H1 (cell line): ENCODE data around the gene MEF2A. TPM values are rescaled to one million over a fixed set of nuclear protein-coding genes. Genes with fewer than 3 reads are reported as not detected.

Experiments
- CTCF ChIA-PET: fragments of 300-600 bp; sonication (Branson Sonifier 250); formaldehyde crosslinking; loops from one replicate; lab custom pipeline; 2021; ENCODE audit not compliant: partially characterized antibody; lab: Charles Lee
- POLR2A ChIA-PET: fragments of 300-600 bp; sonication (Branson Sonifier 250); formaldehyde crosslinking; loops from one replicate; lab custom pipeline; 2021; ENCODE audit warnings: inconsistent platforms; ENCODE audit not compliant: partially characterized antibody; lab: Charles Lee
- DNase-seq, 2 experiments: peaks; one replicate each; pipeline versions ENCODE4 v3.0.0 to v3.0.0-alpha.2; 2010 to 2022; ENCODE audit warnings: low spot score in 2 of 2, low read depth in 1 of 2, mixed read lengths in 1 of 2
- FAIRE-seq: peaks from 2 replicates; lab custom pipeline; 2011; peaks lifted over from hg19 to GRCh38; lab: Jason Lieb, UNC
- H2AFZ ChIP-seq: 2 replicates; pipeline ENCODE4 v1.8.1; 2012; ENCODE audit warnings: low read length, inconsistent platforms
- H2AK5ac ChIP-seq: 2 replicates; pipeline ENCODE4 v1.6.1; 2013; ENCODE audit warnings: low read depth, low read length
- H2BK120ac ChIP-seq: replicated peaks from 2 replicates; pipeline ENCODE3; 2013; ENCODE audit warnings: low read depth, low read length, inconsistent platforms
- H2BK12ac ChIP-seq: 2 replicates; pipeline ENCODE4 v1.6.1; 2013; ENCODE audit warnings: low read depth, low read length
- H2BK15ac ChIP-seq: 2 replicates; pipeline ENCODE4 v1.6.1; 2013; ENCODE audit warnings: low read length
- H2BK20ac ChIP-seq: 2 replicates; pipeline ENCODE4 v1.6.1; 2013; ENCODE audit warnings: low read length
- H2BK5ac ChIP-seq: 2 replicates; pipeline ENCODE4 v1.6.1; 2013; ENCODE audit warnings: low read depth, low read length
- H3K14ac ChIP-seq: 2 replicates; pipeline ENCODE4 v1.6.1; 2013; ENCODE audit warnings: inconsistent platforms; ENCODE audit not compliant: insufficient read length
- H3K18ac ChIP-seq: 2 replicates; pipeline ENCODE4 v1.6.1; 2013; ENCODE audit warnings: low read length; ENCODE audit errors: extremely low read depth
- H3K23ac ChIP-seq: 2 replicates; pipeline ENCODE4 v1.6.1; 2013; ENCODE audit warnings: inconsistent platforms; ENCODE audit not compliant: insufficient read length
- H3K23me2 ChIP-seq: 2 replicates; pipeline ENCODE4 v1.6.1; 2013; ENCODE audit warnings: low read depth, low read length
- H3K27ac ChIP-seq: 2 replicates; pipeline ENCODE4 v1.6.1; 2011; ENCODE audit warnings: low read depth, low read length, inconsistent platforms
- H3K27me3 ChIP-seq, 4 experiments: replicated peaks in 1 of 4; 1 replicate in 1 of 4; 2 replicates in 3 of 4; pipeline versions ENCODE4 v1.6.1 to v1.8.1; 2011 to 2013; ENCODE audit warnings: low read length in 3 of 4, mild to moderate bottlenecking in 3 of 4, inconsistent platforms in 2 of 4, mixed read lengths in 2 of 4, moderate library complexity in 1 of 4; ENCODE audit not compliant: control insufficient read depth in 3 of 4, insufficient read depth in 3 of 4; ENCODE audit errors: extremely low read depth in 1 of 4
- H3K36me3 ChIP-seq, 4 experiments: 2 replicates each; pipeline versions ENCODE4 v1.6.1 to v1.8.1; 2011 to 2013; ENCODE audit warnings: mild to moderate bottlenecking in 4 of 4, low read length in 3 of 4, moderate library complexity in 2 of 4, control low read depth in 1 of 4, inconsistent platforms in 1 of 4; ENCODE audit not compliant: insufficient read depth in 4 of 4, control insufficient read depth in 2 of 4
- H3K4ac ChIP-seq: replicated peaks from 2 replicates; pipeline ENCODE3; 2013; ENCODE audit warnings: low read length, low read depth, mixed read lengths, inconsistent platforms; ENCODE audit not compliant: insufficient read length
- H3K4me1 ChIP-seq, 4 experiments: replicated peaks in 1 of 4; 1 replicate in 1 of 4; 2 replicates in 3 of 4; pipeline versions ENCODE4 v1.6.1 to v1.8.1; 2011 to 2013; ENCODE audit warnings: low read length in 3 of 4, inconsistent platforms in 2 of 4, mixed read lengths in 1 of 4; ENCODE audit not compliant: insufficient read depth in 4 of 4, control insufficient read depth in 3 of 4
- H3K4me2 ChIP-seq, 2 experiments: 2 replicates each; pipeline versions ENCODE4 v1.6.1 to v1.8.1; 2011 to 2013; ENCODE audit warnings: low read depth in 2 of 2, low read length in 2 of 2, control low read depth in 1 of 2, inconsistent platforms in 1 of 2, mild to moderate bottlenecking in 1 of 2; ENCODE audit not compliant: insufficient read depth in 1 of 2
- H3K4me3 ChIP-seq, 4 experiments: fragments of 200-600, 300-600 bp in 1 of 4; sonication (generic), shearing (Covaris generic), sonication (Bioruptor Twin) in 1 of 4; 2 replicates each; pipeline versions ENCODE4 v1.5.1 to v1.8.1; 2011 to 2016; ENCODE audit warnings: low read length in 4 of 4, low read depth in 3 of 4, control low read depth in 2 of 4, inconsistent platforms in 2 of 4, mild to moderate bottlenecking in 2 of 4, mixed read lengths in 1 of 4, moderate library complexity in 1 of 4; ENCODE audit not compliant: insufficient read depth in 2 of 4; ENCODE audit errors: extremely low read depth in 1 of 4
- H3K56ac ChIP-seq: replicated peaks from 2 replicates; pipeline ENCODE3; 2013; ENCODE audit warnings: low read depth, mild to moderate bottlenecking, mixed read lengths, low read length, inconsistent platforms; ENCODE audit not compliant: insufficient read length
- H3K79me1 ChIP-seq: 2 replicates; pipeline ENCODE4 v1.6.1; 2013; ENCODE audit warnings: low read depth, low read length, control low read depth
- H3K79me2 ChIP-seq, 2 experiments: 2 replicates each; pipeline versions ENCODE4 v1.6.1 to v1.8.1; 2012 to 2013; ENCODE audit warnings: low read length in 2 of 2, mild to moderate bottlenecking in 2 of 2, inconsistent platforms in 1 of 2; ENCODE audit not compliant: insufficient read depth in 2 of 2, control insufficient read depth in 1 of 2
- H3K9ac ChIP-seq, 4 experiments: replicated peaks in 1 of 4; 1 replicate in 1 of 4; 2 replicates in 3 of 4; pipeline versions ENCODE4 v1.6.1 to v1.8.1; 2011 to 2013; ENCODE audit warnings: low read depth in 3 of 4, low read length in 3 of 4, control low read depth in 2 of 4, mild to moderate bottlenecking in 2 of 4, moderate library complexity in 2 of 4, inconsistent platforms in 1 of 4; ENCODE audit errors: extremely low read depth in 1 of 4
- H3K9me3 ChIP-seq, 2 experiments: 2 replicates each; pipeline versions ENCODE4 v1.6.1 to v1.8.1; 2012 to 2013; ENCODE audit warnings: mild to moderate bottlenecking in 2 of 2, moderate library complexity in 2 of 2, control low read depth in 1 of 2, inconsistent platforms in 1 of 2, low read depth in 1 of 2, low read length in 1 of 2, mixed read lengths in 1 of 2; ENCODE audit not compliant: insufficient read depth in 2 of 2
- H4K20me1 ChIP-seq, 2 experiments: replicated peaks in 1 of 2; 2 replicates each; pipeline versions ENCODE3 to v1.8.1; 2011 to 2013; ENCODE audit warnings: inconsistent platforms in 2 of 2, low read length in 2 of 2, mild to moderate bottlenecking in 1 of 2; ENCODE audit not compliant: insufficient read depth in 2 of 2, control insufficient read depth in 1 of 2
- H4K5ac ChIP-seq: 2 replicates; pipeline ENCODE4 v1.6.1; 2013; ENCODE audit warnings: low read length, low read depth, mixed read lengths, inconsistent platforms; ENCODE audit not compliant: insufficient read length
- H4K8ac ChIP-seq: 2 replicates; pipeline ENCODE4 v1.8.0; 2013; ENCODE audit warnings: mild to moderate bottlenecking, moderate library complexity, low read length, inconsistent platforms; ENCODE audit not compliant: insufficient read depth; ENCODE audit errors: extremely low read depth
- H4K91ac ChIP-seq: replicated peaks from 2 replicates; pipeline ENCODE3; 2013; ENCODE audit warnings: low read length, mixed read lengths, inconsistent platforms; ENCODE audit not compliant: insufficient read length
- CEBPB ChIP-seq: IDR thresholded peaks from 2 replicates; pipeline ENCODE4 v1.6.1; 2012; ENCODE audit warnings: low read depth, low read length
- RNF2 ChIP-seq: fragments of 200-900, 300-1000 bp; sonication (generic); IDR thresholded peaks from 2 replicates; pipeline ENCODE4 v1.7.1; 2016; ENCODE audit warnings: borderline replicate concordance, low read depth, mild to moderate bottlenecking, antibody characterized with exemption, low read length; ENCODE audit not compliant: poor library complexity, severe bottlenecking; ENCODE audit errors: missing control alignments
- TAF7 ChIP-seq: optimal IDR thresholded peaks from 2 replicates; pipeline ENCODE3; 2011; ENCODE audit warnings: low read depth, mild to moderate bottlenecking, inconsistent platforms, low read length, moderate library complexity, borderline replicate concordance
- polyA plus RNA-seq, 7 experiments: library from polyadenylated mRNA; depleted of rRNA in 3 of 7; stranded (reverse) in 5 of 7; unstranded in 2 of 7; fragments of >200 nt in 5 of 7; fragments of 200-250 nt in 2 of 7; gene quantifications; 1 replicate in 5 of 7; 2 replicates in 1 of 7; 4 replicates in 1 of 7; pipeline versions ENCODE4 v1.2.1 to v1.2.3, GENCODE V29; 2011 to 2013; ENCODE audit warnings: missing spikeins in 2 of 7, mixed read lengths in 2 of 7
- total RNA-seq: library from RNA; stranded (reverse); fragmentation: NEBNext Ultra II Directional; extraction: Animal tissue kit (Norgen Biotek cat#: 25700); gene quantifications from 2 replicates; pipeline ENCODE4 v1.2.1, GENCODE V29; 2021

MEF2A gene
- total and polyA plus RNA-seq, 2 of the 8 experiments (the other 6 are each of a cell fraction or from before 2014, with no cell fraction given) = 15.6 to 22.5 TPM

DNA sequence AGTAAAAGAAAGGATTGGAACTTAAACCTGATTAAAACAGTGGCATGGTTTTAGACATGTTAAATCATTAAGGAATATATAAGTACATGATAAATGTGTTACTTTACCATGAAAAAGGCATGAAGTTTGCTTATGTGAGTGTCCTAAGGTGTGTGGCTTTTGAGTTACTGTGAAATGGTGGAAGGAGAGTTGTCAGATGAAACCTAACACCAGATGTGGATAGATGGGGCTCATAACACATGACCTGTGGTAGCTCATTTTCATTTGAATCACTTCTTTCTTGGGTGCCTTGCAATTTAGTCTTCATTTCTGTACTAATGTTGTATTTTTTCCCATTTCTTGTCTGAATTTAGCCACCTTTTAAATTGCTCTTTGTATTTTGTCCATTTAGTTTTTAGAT is 13.0 kb downstream of the MEF2A start:
- H3K4ac ChIP-seq = no peak overlapping the region
- no peak for DNase-seq
- no peak overlapping the region for H2AFZ ChIP-seq
- ChIA-PET CTCF (interaction anchor here (0.8 kb wide), 1 partner anchor 402 kb away, joined by 4 read pairs; no protein-coding TSS in a partner anchor), POLR2A (interaction anchor here (1.1 to 1.8 kb wide), 2 partner anchors 14 to 68 kb away, joined by 3 read pairs; no protein-coding TSS in a partner anchor)
- no peak overlapping the region; a peak in 1 of 7 replicates for H3K9ac ChIP-seq
- H2BK5ac ChIP-seq = no peak overlapping the region
- peak overlapping the region in 1 of 4 experiments; percentile 38; a peak in 1 of 8 replicates for H3K4me3 ChIP-seq
- H3K18ac ChIP-seq = no peak overlapping the region; the same call in 1 of the 2 replicates
- H2BK20ac ChIP-seq = no peak overlapping the region
- H3K79me2 ChIP-seq = peaks cover 6 to 98% of the 10 kb centered on the region in 2 experiments
- H2AK5ac ChIP-seq = no peak overlapping the region
- no peaks in the 10 kb centered on the region for H3K23me2 ChIP-seq
- H3K4me1 ChIP-seq = peaks cover 2 to 23% (median 17%) of the 10 kb centered on the region in 4 experiments; a peak in 6 of 7 replicates
- no peak overlapping the region for H4K8ac ChIP-seq
- no peaks in the 10 kb centered on the region for H3K36me3 ChIP-seq
- no peaks in the 10 kb centered on the region; a peak in 1 of 4 replicates for H3K9me3 ChIP-seq
- no peak overlapping the region for H2BK15ac ChIP-seq
- H2BK12ac ChIP-seq = no peak overlapping the region
- peak; percentile 58 for FAIRE-seq
- H4K20me1 ChIP-seq = peaks cover 0 to 11% of the 10 kb centered on the region in 2 experiments
- H3K79me1 ChIP-seq = peaks cover 2% of the 10 kb centered on the region; the same call in 1 of the 2 replicates
- no peak overlapping the region for H4K91ac ChIP-seq
- H3K56ac ChIP-seq = no peak overlapping the region
- no peaks in the 10 kb centered on the region for H3K27me3 ChIP-seq
- no peak overlapping the region for H3K14ac ChIP-seq
- H3K4me2 ChIP-seq = peak overlapping the region; percentile 14 to 65; a peak in 3 of 4 replicates
- TF ChIP-seq TAF7 = no peak
- TF ChIP-seq RNF2 = no peak
- no peak for TF ChIP-seq CEBPB
- H3K23ac ChIP-seq = no peak overlapping the region
- H4K5ac ChIP-seq = peak overlapping the region; percentile 89
- H3K27ac ChIP-seq = no peak overlapping the region
- no peak overlapping the region for H2BK120ac ChIP-seq
